GM12874 (cell line): ENCODE results near the gene LDLRAD4.

ENCODE experiments used
- CTCF ChIP-seq: IDR thresholded peaks from 2 replicates; pipeline ENCODE4 v1.5.1; 2011; ENCODE audit warnings: low read depth, mild to moderate bottlenecking, control low read depth, low read length, moderate library complexity; ENCODE audit not compliant: insufficient read depth

Gene LDLRAD4

DNA sequence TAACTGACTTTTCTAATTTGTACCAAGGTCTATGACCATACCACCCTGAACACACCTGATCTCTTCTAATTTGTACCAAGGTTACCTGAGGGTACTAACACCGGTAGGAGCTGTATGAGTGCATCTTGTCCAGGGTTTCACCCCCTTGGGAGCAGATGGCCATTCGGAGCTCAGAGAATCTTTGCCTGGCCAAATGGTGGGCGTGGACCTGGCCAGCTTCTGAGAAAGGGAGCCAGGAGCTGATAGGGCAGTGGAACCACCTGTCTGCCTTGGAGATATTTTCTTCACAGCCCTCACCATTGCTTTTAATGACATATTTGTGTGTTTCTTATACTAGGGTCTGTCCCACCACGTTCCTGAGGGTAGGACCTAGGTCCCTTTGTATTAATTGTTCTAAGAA lies 188.9 kb downstream of the LDLRAD4 start:
- no peak for TF ChIP-seq CTCF

DNA sequence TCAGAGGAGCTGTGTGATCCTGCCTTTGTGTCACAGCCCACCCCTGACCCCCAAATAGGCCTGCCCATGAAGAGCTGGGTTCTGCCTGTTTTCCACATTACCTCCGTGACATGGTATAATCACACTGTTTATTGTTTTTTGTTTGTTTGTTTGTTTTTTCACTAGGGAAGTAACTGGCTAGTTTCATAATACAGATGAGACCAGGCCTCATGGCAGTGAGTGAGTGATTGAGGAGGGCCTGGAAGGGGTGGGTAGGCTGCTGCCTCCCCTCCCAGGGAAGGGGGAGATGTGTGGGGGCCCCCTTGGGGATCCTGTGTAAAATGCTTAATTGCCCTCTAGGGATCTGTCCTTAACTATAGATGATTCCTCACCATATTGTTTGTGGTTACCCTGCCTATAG lies 190.5 kb downstream of the LDLRAD4 start:
- TF ChIP-seq CTCF = no peak

GRCh38 chr18:13409997-13410396 lies 191.4 kb downstream of the LDLRAD4 start:
- TF ChIP-seq CTCF = no peak

DNA sequence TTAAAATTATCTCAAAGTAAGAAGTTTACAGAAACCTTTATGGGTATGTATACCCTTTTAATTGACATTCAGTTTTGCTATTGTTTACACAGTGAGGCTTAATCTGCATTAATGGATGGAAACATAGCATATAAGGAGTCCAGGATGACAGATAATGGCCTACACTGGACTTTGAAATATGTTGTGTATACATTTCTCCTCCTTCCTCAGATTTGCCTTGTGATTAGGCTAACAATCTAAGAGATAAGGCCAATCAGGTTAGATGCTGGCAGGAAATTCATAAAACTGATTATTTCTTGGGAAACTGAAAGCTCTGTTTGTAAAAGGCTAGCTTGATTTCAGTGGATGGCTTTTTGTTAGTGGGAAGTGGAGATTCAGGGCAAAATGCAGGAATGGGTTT lies 191.9 kb downstream of the LDLRAD4 start:
- TF ChIP-seq CTCF = no peak

- no peak for TF ChIP-seq CTCF
Observed at GRCh38 chr18:13412017-13412416, 193.5 kb downstream of the LDLRAD4 start.

DNA sequence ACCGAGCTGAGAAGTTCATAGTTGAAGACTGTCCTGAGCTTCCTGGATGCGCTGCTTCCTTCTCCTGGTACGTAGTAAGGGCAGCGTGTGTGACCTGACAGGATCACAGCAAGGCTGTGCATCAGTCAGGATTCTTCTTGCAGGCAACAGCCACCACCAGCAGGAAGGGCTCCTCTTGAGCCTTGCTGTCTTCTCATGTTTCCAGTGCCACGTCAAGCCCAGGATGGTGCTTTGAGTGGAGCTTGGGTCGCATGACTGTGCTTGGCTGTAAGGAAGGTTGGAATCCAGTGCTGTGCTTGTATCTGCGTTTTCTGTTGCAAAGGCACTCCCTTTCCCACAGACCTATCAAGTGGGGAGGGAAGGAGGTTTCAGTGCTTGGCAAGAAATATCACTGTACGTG lies 194.3 kb downstream of the LDLRAD4 start:
- no peak for TF ChIP-seq CTCF

DNA sequence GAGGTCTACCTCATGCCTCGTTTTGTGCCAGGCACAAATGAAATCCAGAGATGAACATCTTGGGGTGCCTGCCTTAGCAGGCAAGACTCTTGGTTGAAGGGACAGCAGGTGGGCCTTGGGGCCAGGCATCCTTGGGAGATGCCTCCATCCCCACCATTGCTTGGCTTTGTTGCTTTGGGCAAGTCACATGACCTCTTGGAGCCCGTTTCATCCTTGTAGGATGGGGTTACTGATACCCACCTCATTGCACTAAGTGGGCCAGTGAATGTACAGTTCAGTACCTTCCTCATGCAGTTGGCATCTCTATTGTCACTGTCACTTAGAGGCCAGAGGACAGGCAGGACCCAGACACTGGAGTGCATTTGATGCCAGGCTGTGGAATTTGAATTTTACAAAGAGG lies 195.5 kb downstream of the LDLRAD4 start:
- TF ChIP-seq CTCF = no peak

- TF ChIP-seq CTCF = no peak
Observed at GRCh38 chr18:13414521-13414920, 196.0 kb downstream of the LDLRAD4 start.
